GM03348 (cell line): ENCODE results near the gene TLCD3A.
"Not testable (repeated sequence)": the region's sequence is repeated elsewhere in the genome, so short reads cannot be mapped to it uniquely, and the experiment has no call there.

Source experiments
- DNase-seq: peaks from one replicate; pipeline ENCODE4 v3.0.0; 2012; ENCODE audit warnings: low spot score

The TLCD3A gene

DNA sequence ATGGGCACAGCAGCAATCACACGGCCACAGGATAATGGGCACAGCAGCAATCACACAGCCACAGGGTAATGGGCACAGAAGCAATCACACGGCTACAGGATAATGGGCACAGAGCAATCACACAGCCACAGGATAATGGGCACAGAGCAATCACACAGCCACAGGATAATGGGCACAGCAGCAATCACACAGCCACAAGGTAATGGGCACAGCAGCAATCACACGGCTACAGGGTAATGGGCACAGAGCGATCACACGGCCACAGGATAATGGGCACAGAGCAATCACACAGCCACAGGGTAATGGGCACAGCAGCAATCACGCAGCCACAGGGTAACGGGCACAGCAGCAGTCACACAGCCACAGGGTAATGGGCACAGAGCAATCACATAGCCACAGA is 17.0 kb downstream of the TLCD3A start:
- not testable (repeated sequence) for DNase-seq

DNA sequence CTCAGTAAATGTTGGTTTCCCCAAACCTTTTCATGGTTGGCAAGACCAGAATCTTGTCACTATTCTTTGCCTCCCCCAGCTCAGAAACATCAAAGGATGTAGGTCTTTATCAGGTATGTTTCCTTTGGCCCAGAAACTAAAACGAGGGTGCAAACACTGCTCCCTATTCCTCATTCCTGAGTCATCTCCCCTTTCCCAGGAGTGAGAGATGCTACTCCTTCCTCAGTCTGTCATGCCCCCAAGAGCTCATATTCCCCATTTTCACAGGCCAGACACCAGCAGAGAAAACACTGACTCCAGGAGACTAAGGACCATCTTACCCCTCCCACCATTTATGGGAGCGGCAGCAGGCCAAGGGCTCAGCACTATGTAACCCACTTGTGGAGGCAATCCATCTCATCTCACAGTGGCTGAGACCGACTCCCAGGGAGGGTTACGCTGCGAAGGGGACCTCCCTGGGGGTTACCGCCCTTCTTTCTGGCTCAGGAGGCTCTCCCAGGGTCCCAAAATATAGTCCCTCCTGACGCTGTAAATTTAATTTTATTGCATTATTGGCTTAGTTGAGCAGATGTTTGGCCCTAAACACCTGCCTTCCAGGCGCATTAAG is 18.1 kb downstream of the TLCD3A start:
- DNase-seq: no peak

DNA sequence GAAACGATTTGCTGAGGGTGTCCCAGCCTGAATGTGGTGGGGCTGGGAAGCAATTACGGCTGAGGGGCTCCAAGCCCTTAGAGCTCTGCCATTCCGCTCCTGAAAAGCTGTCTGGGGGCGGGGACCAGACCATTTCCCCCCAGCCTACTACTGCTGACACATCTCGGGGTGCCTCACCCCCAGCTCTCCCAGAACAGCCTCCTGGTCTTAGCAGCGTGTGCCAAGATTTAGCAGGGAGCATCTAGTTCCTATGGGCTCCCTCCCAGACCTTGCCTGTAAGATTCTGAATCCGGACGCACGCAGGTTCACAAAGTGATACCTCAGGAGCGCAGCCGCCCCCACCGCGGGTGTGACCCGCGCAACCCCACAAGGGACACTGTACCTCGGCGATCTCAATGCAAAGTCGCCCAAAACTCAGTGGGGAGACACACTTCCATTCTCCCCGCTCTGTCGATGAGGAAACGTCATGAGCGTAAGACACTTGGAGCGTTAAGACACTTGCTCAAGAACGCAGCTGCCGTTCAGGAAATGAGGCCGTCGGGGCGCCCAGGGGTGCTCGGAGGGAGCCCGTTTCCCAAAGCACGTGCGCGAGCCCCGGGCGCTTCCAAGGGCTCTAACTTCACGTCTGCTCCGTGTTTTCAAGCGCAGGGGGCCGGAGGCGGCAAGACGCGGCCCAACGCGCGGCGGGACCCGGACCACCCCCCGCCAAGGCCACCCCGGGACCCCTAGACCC is 19.0 kb downstream of the TLCD3A start:
- peak; percentile 65 for DNase-seq

DNA sequence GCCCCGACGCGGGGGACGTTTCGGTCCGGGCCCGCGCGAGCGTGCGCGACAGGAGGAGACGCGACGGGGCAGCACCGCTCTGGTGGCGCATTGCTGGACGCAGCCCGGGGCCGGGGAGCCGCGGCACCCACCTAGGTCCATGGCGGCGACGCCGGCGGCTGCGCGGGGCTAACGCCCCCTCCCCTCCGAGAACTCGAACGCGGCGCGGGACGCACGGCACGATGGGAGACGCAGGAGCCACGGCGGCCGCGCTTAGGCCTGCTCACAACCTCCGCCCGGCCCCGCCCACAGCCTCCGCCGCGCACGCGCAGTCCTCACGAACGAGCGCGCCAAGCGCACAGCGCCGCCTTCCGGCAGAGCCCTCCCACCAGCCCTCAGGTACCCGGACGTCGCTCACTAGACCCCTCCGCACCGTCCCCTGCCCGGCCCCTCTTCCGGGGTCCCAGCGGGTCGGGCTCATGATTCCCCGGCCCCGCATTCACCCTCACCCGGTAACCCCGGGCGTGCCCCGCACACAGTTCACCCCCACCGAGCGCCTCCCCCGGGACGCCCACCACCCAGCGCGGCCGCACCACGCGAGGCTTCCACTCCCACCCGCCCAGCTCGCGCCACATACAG is 19.7 kb downstream of the TLCD3A start, which contains the start of gene GEMIN4:
GEMIN4 (minus strand) TSS at position 263 of the 618 bp plus-strand sequence; CDS start at position 141, 122 bp downstream.
- peak; percentile 98 for DNase-seq

DNA sequence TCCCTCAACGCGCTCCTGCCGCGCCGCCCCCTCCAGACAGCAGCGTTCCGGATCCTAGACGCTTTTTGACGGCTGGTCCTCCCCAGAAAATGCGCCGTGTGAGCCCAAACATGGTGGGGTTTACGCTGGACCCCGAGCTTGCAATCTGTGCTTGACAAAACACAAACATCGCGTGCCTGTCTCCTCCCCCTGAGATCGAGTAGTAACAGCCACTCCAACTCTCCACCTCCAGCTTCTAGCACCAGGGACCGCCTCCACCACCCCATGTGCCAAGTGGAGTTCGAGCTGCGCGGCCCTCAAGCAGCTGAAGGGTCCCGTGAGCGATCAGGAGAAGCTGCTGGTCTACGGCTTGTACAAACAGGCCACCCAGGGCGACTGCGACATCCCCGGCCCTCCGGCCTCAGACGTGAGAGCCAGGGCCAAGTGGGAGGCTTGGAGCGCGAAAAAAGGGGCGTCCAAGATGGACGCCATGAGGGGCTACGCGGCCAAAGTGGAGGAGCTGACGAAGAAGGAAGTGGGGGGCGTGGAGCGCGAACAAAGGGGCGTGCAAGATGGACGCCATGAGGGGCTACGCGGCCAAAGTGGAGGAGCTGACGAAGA is 20.3 kb downstream of the TLCD3A start:
- peak; percentile 70 for DNase-seq

DNA sequence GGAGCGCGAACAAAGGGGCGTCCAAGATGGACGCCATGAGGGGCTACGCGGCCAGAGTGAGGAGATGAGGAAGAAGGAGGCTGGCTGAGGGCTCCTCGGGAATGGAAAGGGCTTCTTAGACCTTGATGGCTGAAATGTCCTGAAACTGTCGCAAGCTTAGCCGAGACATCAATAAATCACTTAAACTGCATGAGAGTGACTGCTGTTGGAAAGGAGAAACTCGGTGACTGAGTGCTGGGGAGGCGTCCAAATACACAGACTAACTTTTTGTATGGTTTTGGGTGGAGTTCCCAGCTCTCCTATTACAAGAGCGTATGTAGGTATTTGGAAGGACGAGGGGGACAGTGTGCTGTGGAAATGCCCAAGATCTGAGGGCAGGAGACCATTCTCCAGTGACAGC is 21.0 kb downstream of the TLCD3A start:
- DNase-seq: no peak

DNA sequence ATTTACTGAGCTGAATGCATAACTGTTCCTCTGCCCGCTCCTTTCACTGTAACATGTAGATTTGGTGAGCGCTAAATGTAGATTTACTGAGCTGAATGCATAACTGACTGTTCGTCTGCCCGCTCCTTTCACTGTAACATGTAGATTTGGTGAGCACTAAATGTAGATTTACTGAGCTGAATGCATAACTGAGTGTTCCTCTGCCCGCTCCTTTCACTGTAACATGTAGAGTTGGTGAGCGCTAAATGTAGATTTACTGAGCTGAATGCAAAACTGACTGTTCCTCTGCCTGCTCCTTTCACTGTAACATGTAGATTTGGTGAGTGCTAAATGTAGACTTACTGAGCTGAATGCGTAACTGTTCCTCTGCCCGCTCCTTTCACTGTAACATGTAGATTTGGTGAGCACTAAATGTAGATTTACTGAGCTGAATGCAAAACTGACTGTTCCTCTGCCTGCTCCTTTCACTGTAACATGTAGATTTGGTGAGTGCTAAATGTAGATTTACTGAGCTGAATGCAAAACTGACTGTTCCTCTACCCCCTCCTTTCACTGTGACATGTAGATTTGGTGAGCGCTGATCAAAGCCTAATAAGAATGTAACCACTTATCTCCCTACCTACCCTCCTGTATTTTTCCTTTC is 23.0 kb downstream of the TLCD3A start:
- DNase-seq: not testable (repeated sequence)

DNA sequence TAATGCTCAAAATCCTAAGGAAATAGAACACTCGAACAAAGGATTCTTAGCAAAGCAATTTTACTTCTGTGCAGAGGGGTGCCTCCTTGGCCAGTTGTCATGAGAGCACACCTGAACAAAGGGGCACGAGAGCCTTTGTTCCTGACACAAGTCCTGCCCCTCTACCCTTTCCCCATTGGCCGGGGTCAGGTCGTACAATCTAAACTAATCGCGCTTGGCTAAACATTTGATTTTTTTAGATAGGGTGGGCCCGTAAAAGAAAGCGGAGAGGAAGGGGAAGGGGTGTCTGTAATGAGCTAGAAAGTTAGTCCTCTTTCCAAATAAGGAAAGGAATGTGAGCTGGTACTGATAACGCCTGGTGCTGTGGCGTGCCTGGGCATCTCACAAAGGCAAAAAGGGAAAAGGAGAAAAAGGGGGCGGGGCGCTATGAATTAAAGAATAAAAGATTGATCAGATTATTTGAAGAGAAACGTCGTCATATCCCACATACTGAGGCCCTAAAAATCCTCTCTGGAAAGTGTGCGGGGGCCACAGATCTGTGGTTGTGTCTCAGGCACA is 23.7 kb downstream of the TLCD3A start:
- DNase-seq: not testable (repeated sequence)

DNA sequence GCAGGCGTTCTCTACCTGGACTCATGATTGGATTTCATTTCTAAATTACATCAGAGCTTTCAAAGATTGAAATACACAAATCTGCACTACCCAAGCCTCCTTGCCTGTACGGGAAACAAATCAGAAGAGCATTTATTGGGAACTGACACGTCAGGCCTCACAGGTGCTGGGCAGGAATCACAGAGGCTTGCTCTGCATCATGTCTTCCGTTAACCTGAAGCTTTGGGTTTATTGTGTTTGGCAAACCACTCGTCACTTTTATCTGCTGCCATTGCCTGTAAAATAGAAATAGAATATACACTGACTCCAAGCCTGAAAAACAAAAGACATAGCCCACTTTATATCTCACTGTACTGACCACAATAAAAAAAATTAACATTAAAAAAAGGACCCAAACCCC is 27.6 kb downstream of the TLCD3A start:
- no peak for DNase-seq

DNA sequence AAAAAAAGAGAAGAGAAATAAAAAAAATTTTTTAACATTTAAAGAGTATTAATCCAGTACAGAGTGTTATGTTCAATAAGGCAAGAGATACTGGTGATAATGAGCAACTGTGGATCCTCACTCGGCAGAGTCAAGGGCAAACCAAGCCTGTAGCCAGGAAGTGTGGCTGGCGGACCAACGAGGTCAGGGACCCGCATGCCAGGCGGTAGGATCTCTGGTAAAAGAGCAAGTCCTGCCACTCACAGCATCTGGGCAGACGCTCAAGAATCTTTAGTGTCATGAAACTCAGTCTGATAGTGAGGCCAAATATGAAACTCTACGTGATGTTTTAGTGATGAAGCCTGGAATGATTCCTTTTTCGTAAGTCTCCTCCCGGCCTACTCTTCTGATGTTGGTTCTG is 28.0 kb downstream of the TLCD3A start:
- no peak for DNase-seq

DNA sequence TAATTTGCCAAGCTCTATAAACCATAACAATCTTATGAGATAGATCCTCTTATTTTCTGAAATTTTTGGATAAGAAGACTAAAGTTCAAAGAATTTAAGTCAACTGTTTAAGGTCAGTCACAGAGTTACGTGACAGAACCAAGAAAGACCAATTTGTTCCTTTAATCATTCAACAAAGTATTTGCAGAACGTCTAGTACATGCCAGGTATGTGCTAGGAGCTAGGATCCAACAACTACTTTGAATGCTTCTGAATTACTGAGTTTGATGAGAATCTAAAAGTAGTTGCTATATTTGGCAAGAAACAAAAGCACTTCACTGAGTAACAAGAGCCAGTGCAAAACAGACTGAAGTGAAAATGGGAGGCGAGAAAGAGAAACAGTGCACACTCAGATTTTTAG is 34.7 kb downstream of the TLCD3A start:
- no peak for DNase-seq

DNA sequence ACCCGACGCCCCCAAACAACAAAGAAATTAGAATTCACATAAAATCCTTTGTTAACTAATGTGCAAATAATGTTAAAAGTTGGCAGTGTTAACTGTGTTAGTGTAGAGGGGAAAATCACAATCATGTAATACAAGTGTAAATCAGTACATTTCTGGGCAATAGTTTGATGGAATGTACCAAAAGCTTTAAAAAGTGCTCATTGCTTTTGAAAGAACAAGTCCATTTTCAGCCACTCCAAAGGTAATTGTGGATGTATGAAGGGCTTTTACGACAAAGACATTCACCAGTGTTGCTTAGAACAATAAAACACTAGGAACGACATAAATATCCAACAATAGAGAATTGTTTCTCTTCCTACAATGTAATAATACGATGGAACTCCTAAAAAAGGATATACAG is 40.6 kb downstream of the TLCD3A start:
- DNase-seq: no peak

DNA sequence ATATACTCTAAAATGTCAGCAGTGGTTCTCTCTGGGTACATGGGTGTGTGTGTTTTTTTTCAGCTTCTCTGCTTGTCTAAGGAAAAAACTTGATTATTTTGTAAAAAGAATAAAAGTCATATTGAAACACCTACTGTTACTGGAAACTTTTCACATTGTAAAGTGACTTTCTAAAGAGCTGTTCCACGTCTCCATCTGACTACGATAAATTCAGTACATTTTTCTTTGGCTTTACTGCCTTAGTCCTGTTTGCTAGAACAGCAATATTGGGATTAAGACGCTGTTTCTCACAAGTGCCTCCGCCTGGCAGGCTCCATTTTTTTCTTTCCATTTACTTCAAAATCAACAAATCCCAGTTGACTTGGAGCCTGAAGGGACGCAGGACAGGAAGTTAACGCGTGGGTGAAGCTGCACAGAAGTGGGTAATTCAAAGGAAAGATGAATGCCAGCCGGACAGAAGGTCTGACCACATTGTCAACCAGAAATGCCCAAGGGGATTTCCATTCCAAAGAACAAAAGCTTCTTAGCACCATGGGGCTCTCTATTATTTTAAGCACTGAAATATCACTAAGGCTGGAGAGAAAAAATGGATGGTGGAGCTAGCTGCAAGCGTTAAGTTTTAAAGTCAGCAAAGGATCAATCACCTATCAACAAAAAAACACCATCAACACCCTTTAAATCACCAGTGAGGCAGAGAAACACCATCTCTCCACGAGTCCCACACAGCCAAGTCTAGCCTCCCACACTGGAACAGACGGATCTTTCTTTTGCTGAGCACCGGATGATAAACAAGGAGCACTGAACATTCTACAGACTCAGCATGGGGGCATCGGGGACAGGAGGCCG is 41.3 kb downstream of the TLCD3A start:
- no peak for DNase-seq

DNA sequence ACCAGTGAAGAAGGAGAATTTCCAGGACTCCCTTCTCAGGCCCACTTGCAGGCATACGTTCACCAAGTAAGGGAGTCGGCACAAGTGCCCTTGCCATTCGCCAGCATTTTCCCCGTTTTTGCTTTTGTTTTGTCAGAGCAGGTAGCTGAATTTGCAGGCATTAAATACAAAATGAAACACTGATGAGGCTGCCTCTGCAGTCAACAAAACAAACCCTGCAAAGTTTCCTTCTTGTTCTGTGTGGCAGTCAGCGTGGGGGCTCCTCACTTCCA is 41.9 kb downstream of the TLCD3A start:
- no peak for DNase-seq

DNA sequence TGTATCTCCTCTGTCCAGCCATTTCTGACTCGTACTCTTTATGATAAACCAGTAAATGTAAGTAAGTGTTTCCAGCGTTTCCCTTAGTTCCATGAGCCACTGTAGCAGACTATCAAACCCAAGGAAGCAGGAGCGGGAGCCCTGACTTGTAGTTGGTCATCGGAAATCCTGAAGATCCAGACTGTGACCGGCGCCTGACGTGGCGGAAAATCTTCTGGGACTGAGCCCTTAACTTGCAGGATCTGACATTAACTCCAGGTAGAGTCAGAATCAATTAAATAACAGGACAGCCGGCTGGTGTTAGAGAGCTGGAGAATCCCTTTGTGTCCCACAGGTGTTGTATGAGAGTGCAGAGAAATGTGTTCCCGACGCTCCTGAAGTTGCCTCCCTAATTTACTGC is 45.7 kb downstream of the TLCD3A start:
- no peak for DNase-seq

DNA sequence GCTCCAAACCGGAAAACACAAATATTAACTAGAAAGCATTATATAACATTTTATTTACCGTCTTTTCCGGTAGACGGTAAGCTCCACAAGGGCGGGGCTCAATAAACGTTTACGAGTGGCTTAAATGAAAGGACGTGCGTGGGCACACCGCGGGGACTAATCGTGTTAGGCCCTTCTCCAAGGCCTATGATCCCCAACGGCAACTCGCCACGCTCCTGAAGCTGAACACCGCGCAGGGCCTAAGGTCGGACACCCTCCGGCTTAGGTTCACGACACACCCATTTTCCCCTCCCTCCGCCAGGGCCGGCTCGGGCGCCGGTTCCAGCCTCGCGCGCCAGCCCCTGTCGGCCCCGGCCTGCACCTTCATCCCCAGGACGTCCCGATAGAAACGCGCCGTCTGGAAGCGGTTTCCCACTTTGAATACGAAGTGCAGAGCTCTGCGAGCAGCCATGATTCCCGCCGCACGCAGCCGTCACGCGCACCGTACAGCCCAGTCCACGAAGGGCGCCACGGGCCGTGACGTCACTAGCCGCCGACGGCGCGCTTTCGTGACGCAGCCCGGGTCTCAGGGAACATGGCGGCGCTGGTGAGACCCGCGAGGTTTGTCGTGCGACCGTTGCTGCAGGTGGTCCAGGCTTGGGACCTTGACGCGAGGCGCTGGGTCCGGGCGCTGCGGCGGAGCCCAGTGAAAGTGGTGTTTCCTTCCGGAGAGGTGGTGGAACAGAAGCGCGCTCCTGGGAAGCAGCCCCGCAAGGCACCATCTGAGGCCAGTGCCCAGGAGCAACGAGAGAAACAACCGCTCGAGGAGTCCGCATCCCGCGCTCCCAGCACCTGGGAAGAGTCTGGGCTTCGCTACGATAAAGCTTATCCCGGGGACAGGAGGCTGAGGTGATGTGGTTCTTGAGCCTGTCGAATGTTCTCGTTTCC is 49.7 kb downstream of the TLCD3A start, which contains the start of the genes GLOD4 and MRM3:
GLOD4 (minus strand) TSS at position 476 of the 927 bp plus-strand sequence; CDS start at position 451, 25 bp downstream.
MRM3 (plus strand) TSS at position 549 of the 927 bp plus-strand sequence; CDS start at position 575, 26 bp downstream.
- peak; percentile 98 for DNase-seq

DNA sequence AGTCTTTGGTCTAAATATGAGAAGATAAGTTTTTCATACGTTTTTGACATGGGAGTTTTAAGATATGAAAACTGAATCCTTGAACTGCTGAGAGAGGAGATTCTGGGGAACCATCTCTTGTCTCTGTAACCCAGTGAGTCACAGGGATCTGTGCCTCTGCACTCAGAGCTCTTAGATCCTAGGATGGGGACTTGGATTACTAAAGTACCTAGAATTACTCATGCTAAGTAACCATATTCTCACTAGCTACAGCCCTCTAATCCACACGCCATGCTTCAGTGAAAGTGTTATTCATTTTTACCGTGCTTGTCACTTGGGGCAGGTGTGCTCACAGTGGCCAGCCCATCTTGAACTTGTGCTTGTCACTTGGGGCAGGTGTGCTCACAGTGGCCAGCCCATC is 51.7 kb downstream of the TLCD3A start:
- DNase-seq: no peak

DNA sequence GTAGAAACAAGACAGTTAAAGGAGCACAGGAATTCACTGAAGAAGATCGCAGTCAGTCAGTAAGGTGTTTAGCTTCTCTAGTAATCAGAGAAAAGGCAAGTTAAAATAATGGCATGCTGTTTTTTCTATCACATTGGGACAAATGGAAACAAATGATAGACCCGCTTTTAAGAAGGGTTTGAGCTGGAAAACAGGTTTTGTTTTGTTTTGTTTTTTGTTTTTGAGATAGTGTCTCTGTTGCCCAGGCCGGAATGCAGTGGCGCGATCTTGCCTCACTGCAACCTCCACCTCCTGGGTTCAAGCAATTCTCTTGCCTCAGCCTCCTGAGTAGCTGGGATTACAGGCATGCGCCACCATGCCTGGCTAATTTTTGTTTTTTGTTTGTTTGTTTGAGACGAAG is 53.5 kb downstream of the TLCD3A start:
- DNase-seq: not testable (repeated sequence)

DNA sequence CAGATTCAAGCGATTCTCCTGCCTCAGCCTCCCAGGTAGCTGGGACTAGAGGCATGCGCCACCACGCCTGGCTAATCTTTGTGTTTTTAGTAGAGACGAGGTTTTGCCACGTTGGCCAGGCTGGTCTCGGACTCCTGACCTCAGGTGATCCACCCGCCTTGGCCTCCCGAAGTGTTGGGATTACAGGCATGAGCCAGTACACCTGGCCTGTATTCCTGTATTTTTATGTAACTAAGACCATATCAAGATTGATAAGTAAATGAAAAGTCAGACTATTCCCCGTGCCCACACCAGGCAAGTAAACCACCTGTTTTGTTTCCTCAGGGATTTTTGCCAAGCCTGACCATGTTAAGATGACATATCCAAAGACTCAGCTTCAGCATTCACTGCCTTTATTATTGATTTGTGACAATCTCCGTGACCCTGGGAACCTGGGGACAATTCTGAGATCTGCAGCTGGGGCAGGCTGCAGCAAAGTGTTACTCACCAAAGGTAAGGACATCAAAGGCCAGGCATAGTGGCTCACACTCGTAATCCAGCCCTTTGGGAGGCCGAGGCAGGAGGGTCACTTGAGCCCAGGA is 55.3 kb downstream of the TLCD3A start:
- no peak for DNase-seq

DNA sequence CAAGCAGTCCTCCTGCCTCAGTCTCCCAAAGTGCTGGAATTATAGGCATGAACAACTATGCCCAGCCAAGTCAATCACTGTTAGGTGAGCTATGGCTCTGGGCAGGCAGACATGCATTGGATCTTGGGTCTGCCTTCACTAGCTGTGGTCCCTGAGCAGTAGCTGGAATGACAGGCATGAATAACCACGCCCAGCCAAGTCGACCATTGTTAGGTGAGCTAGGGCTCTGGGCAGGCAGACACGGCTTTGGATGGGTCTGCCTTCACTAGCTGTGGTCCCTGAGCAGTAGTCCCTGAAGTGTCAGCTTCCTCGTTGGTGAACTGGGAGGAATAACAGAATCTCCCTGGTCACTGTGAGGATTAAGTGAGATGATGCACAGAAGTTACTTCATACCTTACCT is 56.2 kb downstream of the TLCD3A start:
- no peak for DNase-seq
